Measurements from ENCODE around the gene TCF20.

The TCF20 gene

DNA sequence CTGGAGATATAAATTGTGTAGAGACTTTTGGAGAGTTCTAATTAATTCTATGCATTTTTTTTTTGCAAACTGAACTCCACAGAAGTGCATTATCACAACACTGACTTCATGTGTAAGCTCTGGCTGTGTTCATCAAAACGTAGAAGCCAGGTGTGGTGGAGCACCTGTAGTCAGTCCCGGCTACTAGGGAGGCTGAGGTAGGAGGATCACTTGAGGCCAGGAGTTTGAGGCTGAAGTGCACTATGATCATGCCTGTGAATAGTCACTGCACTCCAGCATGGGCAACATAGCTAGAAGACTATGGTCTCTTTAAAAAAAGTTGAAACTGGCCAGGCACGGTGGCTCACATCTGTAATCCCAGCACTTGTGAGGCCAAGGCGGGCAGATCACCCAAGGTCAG is 20.6 kb downstream of the TCF20 start:
- no peak for DNase-seq

DNA sequence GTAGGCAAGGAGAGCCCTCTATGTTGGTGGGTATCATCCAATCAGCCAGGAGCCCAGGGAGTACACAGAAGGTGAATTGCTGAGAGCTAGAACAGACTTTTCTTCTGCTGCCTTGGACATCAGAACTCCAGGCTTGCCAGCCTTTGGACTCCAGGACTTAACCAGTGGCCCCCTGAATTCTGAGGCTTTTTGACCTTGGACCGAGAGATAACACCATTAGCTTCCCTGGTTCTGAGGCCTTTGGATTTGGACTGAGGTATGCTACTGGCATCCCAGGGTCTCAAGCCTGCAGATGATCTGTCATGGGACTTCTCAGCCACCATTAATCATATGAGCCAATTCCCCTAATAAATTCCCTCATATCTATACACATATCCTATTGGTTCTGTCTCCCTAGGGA is 21.5 kb downstream of the TCF20 start:
- DNase-seq: no peak

DNA sequence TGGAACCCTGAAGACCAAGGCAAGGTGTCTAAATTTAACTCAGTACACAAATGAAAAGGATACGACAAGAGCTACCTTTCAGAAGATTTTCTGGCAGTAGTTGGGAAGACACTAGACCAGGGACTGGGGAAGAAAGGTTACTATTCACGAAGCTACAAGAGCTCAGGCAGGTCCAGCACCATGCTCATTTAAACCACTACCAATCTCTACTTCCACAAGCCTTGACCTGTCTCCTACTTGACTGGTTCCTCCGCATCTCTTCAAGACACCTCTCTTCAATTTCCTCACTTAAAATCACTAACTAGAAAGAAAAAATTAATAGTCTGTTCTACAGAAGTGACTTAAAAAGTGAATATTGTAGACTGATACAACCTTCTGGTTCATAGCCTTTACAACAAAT is 22.9 kb downstream of the TCF20 start:
- no peak for DNase-seq

DNA sequence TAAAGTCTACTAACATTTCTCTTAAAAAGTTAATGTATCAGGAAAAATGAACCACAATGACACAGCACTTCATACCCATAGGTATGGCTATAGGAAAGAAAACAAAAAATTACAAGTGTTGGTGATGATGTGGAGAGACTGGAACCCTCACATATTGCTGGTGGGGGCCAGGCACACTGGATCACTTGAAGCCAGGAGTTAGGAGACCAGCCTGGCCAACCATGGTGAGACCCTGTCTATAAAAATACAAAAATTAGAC is 26.7 kb downstream of the TCF20 start:
- DNase-seq: no peak

DNA sequence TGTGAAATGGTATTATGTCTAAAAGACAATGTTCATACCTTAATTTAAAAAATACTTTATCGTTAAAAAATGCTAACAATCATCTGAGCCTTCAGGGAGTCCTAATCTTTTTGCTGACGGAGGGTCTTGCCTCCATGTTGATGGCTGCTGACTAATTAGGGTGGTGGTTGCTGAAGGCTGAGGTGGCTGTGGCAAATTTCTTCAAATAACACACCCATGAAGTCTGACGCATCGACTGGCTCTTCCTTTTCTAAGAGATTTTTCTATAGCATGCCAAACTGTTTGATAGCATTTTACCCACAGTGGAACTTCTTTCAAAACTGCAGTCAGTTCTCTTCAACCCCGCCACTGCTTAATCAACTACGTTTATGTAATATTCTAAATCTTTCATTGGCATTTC is 33.6 kb downstream of the TCF20 start:
- DNase-seq: no peak

DNA sequence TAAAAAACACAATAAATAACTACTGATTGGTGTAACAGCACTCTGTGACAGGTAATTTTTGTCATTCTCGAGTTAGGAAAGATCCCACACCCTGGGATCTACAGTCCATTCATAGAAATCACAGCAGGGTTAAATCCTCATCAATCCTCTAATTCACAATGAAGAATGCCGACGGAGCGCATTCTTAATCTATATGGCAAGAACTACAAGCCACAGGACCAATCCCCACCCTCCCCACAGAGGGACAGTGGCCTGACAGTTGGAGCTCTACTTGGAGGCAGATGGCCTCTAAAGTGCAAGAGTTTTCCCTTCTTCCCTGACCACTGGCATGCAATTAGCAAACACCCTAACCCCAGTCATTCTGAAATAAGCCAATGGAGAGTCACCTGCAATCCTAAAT is 34.2 kb downstream of the TCF20 start:
- DNase-seq: no peak

DNA sequence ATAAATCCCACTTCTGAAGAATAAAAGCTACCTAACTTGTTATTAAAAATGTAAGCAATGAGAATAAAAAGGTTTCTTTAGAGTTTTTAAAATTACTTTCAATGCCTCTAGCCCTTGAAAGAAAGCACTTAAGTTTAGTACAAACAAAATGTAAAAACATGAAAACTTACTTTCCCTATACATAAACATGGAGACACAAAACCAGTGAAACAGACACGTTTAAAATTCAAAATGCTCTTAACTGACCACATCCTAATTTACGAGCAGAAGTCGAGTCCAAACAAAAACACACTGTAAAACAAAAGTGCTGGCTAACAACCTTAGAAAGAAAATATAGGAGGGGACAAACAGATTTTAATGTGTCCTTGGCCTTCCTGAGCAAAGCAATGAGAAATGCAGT is 36.6 kb downstream of the TCF20 start:
- no peak for DNase-seq

DNA sequence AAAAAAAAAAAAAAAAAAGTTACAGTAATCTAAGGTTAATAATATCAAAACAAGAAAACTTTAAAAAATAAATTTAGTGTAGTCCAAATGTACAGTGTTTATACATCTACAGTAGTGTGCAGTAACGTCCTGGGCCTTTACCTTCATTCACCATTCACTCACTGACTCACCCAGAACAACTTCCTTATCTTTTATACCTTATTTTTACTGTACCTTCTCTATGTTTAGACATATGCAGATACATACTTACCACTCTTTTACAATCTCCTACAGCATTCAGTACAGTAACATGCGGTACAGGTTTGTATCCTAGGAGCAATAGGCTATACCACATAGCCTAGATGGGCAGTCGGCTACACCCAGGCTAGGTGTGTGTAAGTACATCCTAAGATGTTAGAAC is 38.5 kb downstream of the TCF20 start:
- DNase-seq: no peak

DNA sequence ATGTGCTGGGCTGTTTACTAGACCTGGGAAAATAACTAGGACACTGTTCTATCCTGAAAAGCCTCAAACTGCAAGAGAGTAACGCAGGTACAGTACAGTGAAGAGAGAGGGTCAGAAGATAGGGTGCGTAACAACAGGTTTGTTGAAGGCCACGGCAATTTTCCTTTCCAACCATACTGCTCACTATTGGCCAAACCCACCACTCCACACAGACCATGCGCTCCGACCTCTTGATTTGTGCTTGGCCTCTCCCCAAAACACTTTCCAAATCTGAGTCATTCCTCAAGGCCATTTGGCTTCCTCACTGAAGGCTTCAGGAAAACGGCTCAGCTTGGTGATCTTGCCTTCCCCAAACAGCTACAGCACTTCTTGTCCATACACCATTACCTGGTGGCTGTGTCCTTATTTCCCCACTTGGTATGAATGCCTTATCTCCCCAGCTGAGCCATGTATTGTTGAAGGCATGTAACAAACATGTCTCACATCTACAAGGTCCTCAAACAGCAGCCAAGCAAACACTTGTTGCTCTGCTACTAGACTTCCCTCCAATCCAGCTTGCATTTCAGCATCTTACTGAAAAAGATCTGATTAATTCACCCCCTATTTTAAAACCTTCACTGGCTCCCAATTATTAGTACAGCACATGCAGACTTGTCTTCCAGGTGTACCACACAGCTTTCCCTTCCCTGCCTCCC is 40.9 kb downstream of the TCF20 start:
- DNase-seq: no peak

DNA sequence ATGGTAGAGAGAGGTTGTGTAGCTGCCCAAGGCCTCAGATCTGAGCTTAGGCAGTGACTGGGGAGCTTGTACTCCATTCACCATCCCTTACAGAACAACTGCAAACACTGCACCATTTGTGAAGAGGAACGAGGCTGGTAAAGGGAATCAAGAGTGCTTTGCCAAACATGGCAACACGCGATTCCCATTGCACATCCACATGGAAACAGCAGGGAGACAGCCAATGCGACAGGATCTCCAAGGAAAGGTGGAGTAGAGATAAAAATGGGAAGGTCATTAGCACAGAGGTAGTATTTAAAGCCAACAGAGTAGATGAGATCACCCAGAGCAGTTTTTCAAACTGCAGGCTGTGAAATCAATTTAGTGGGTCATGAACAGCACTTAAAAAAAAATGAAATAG is 42.0 kb downstream of the TCF20 start:
- no peak for DNase-seq

DNA sequence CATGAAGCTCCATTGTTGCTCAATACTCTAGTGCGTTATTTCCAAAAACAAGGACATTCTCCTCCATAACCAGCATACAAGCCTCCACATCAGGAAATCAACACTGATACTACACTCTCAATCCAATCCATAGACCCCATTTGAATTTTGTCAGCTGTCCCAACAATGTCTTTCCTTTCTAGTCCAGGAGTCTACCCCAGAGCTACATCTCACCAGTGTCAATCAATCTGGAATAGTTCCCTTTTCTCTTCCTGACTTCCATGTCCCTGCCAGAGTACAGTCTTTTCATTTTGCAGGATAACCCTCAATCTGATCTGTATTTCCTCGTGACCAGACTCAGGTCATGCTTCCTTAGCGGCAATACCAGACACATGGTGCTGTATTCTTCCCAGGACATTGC is 43.0 kb downstream of the TCF20 start:
- no peak for DNase-seq

DNA sequence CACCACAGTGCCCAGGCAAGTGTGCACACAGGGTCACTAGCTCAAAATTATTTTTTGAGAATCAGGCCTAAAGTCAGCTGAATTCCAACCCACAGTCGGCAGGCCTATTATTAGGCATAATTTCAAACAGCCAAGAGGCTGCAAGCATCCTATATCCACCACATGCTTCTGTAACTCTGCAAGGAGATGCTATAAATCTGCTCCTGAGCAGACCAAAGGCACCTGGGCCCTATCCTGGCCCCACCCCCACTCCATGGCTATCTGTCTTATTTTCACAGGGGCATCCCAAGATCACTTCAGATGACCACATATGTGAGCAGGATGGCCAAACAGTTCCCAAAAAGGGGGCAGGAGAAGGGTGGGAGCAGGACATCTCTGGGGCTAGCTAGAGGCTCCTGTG is 44.6 kb downstream of the TCF20 start:
- no peak for DNase-seq

DNA sequence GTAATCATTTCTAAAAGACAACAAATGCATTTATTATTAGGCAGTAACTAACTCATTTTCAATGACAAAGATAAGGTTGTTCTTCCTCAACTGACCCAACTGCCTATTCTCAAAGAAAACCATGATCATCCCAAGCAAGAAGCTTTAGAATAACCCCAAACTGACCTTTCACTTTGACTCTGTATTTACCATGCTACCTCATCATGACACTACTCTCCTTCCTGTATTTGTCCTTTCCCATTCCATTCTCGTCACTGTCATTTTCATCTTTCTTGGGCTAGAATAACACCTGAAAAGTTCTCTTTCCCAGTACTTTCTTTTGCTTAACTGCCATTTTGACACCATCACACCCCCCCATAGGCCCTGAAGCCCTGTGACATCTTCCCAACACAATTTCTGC is 48.3 kb downstream of the TCF20 start:
- DNase-seq: no peak

Measured in HCEC 1CT (cell line).